GM19025 (cell line): ENCODE measurements around the gene EPOP.

Experiments used
- ATAC-seq: cut with Tn5 transposase; IDR thresholded peaks from one replicate; pipeline ENCODE4 v1.9.1; 2021; ENCODE audit warnings: mild to moderate bottlenecking, low read depth, moderate library complexity; ENCODE audit not compliant: unreplicated experiment

The EPOP gene

DNA sequence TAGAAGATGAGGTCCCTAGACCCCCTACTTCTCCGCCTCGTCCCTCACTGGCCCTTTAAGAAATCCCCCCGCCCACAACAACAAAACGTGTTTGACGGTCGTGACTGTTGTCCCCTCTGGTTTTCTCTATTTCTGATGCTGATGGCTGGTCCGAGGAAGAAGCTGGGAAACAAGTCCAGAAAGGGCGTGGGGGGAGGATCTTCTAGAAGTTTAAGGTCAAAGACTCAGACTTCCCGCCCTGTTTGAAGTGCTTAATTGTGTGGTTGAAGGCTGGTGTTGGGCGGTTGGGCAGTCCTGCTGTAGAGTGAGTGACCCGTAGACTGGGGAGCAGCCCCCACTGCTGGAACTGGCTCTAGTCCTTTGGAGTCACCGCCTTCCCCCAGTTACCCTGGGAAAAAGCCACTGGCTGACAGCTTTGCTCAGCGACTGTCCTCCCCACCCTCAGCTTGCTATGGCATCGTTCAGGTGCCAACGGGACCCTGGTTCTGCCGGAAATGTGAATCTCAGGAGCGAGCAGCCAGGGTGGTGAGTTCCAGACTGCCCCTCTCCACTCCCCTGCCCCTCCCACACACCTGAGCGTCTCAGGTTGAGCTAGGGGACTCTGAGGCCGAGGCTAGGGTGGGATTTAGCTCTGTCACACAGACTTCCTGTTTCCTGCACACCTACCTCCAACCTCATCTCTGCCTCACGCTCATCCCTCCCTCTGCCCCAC lies 31.9 kb upstream of the EPOP start:
- no peak for ATAC-seq

DNA sequence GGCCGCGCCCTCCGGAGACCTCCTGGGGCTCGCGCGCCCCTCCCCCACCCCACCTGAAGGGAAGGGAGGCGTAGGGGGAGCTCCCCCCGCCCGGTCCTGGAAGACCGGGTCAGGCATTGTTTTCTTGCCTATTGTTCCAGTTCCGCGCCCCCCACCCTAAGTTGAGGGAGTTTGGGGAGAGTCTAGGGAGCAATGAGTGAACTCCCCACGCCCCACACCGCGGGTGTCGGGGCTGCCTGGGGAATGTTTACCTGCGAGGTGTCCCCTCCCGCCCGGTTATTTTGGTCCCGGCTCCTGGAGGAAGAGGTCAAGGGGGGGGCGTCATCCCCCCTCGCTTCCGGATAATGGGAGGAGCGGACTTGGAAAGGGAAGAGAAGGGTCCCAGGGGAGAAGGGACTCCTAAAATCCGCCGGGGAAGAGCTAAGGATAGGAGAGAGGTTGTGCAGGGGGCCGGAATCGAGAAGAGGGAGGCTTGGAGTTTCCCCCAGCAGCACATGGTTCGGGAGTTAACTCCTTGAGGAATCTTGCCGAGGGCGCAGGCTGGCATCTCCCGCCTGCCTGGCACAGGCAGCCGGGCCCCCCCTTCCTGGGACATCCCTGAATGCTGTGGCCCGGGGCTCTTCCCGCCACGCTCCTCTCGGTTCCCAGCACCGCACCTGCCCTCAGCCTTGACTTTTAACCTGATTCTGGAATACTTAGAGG lies 31.2 kb upstream of the EPOP start:
- no peak for ATAC-seq

DNA sequence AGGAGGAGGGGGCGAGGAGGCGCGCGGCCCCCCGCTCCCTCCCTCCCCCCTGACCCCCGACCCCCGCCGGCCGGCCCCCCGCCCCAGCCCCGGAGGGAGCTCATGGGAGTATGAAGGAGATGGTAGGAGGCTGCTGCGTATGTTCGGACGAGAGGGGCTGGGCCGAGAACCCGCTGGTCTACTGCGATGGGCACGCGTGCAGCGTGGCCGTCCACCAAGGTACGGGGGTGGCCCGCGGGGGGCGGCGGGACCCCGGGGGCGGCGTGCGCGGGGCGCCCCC lies 30.7 kb upstream of the EPOP start:
- no peak for ATAC-seq

DNA sequence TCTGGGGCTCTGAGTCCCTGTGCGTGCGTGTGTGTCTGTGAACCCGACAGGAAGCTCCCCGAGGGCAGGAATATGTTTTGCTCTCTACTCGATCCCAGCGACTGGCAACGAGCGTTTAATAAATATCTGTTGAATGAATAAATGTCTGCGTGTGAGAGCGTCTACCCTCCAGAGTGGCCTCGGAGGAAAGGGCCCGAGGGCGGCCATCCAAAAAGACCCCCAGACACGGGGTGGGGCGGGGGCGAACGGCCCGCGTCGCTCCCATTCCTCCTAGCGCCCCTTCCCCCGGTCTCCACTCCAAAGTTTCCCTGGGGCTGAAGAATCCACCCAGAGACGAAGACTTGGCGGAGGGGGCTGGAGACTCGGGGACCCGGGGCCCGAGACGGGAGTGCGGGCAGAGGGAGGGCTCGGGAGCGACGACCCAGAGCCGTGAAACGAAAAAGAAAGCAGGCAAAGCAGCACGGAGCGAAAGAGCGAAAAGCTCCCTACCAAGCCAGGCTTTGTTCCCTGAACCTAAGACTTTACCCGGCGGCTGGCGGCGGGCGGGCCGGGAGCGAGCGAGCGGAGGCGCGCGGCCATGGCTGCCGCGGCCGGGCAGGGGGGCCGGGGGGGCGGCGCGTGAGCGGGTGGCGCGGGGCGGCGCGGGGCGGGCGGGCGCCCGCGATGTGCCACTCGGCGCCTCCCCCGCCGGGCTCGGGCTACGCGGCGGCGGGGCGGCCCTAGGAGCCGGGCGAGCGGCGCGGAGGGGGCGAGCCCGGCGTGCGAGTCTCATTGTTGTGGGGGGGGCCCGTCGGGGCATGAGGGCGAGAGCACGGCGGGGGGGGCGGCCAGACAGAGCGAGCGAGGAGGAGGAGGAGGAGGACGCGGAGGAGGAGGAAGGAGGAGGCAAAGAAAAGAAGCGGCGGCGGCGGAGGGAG lies 30.1 kb upstream of the EPOP start, which contains the start of gene MLLT6:
Gene MLLT6 (plus strand): TSS at position 668 of the 917 bp plus-strand sequence. CDS start 360 bp downstream, outside the sequence.
- ATAC-seq, result no peak

DNA sequence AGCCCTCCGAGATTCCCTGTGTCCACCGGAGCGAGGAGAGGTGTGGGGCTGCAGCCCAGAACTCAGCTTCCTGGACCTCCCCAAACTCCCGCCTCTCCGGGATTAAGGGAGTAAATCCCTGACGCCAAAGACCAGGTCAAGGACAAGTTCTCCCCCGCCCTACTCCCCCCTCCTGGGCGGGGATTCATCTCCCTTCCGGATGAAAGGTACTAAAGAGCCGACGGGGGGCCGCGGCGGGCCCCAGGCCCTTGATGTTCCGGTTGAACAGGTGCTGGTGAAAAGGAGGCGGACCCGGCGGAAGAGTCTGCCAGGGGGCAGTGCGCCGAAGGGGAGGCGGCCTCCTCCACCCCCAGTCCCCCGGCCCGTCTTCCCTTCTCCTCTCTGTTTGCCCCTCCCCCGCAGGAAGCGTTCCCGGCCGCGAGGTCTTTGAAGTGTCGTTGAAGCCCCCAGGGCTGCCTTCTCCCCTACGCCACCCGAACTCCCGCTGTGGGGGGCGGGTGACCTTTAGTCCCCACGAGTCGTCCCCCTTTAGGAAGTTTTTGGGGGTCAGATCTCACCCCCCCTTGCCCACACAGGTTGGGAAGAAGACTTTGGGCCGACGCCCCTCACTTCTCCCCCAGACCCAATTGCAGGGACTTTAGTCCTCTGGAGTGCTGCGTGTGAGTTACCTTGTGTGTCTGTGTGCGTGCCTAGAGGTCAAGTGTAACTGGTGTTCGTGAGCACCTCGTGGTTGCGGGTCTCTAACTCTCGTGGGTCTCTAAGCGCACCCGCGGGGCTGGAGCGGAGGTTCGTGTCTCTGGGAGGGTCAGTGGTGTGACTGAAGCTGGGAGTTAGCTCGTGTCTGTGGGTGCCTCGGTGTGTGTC lies 29.2 kb upstream of the EPOP start:
- no peak for ATAC-seq

DNA sequence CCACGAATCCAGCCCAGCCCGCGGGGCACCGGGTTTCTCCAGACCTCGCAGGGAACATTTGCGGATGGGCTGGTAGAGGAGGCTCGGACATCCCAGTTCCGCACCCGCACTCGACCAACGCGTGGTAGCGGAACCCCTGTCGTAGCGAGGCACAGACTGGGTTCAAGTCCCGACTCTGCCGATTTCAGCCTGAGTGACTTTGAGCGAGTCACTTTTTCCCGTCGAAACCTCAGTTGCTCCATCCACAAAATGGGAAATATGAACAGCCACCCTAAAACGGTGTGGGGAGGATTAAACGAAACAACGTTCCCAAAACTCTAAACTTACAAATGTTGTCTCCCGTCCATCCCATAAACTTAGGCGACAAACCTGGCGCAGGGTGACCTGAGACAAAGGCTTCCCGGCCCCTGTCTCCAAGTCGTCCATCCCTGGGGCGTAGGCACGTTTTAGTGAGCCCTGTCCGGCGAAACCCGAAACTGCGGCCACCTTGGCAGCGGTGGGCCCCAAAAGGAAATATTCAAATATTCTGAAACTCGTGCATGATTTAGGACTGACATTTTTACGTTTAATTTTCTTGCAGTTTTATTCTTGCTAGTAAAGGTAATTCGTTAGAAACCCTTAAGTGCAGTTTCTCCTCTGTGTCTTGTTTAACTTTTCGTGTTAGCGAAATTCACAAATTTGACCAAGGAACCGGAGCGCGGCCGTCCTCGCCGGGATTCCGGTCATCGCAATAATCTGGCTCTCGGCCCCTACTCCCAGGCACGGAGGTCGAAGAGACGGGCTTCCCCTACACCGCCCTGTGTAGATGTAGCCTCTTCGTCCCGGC lies 28.4 kb upstream of the EPOP start:
- no peak for ATAC-seq

DNA sequence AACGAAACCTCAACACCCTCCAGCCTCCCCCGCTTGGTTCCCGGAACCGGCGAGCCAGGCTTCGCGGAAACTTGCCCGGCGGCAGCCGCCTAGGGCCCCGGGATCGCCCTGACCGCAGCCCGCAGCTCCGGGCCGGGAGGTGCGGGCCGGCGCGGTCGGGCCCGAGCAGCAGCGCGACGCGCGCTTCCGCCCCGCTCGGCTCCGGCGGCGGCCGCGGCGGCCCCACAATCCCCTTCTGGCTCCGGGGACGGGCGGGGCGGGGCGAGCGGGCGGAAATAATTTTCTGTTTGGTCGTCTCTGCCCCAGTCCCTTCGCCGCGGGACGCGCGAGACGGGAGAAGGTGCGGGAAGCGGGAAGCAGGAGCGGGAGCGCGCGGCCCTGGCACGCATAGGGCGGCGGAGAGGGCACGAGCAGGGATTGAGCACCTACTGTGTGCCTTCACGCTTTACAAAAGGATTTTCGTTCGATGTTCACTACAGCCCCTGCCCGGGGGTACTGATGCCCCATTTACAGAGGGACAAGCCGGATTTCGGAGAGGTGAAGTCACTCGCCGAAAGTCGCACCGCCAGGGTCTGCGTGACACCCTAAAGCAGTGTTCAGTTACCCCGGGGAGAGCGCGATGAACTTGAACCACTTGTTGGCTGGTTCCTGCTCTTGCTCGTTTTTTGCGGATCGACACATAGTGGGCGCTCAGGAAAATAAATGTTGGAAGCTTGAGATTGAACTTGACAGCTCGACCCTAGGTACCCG lies 27.6 kb upstream of the EPOP start:
- ATAC-seq, result peak; percentile 29

DNA sequence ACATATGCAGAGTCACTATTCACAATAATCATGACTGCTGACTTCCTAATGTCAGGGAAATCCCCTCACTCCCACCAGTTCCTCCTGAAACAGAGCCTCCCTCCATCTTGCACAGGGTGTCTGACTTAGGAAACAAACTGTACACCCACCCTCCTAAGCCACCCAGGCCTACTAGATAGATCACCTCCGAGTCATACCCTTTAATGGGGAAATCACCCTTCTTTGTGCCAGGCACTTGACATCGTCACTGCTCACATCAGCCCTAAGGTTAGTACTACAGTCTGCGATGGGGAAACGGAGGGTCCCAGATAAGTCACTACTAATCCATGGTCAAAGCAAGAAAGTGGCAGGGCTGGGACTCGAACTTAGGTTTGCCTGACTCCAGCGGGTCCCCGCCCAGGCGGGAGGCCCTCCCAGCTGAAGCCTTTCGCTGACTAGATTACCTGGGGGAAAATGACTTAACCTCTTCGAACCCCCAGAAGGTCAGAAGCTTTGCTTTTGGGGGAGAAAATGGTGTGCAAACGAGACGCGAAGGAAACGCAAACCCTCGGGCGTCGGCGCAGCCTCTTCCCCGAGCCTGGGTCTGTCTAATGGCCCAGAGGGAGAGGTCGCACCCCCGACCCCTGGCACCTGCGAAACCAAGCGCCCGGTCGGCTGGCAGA lies 26.9 kb upstream of the EPOP start:
- ATAC-seq, result peak; percentile 24

DNA sequence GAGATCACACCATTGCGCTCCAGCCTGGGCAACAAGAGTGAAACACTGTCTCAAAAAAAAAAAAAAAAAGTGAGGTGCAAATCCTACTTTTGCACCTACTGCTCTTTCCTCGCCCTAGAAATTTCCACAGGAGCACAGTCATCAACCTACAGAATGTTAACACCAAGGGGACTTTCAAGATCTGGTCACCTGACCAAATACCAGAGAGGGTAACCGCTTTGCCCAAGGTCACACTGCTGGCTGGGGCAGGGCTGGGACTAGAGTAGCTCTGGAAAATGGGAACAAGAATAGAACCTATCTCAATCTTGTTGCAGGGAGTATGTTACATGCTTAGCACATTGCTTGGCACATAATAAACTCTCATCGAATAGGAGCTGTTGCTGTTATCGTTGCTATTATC lies 24.0 kb upstream of the EPOP start:
- ATAC-seq, result no peak

DNA sequence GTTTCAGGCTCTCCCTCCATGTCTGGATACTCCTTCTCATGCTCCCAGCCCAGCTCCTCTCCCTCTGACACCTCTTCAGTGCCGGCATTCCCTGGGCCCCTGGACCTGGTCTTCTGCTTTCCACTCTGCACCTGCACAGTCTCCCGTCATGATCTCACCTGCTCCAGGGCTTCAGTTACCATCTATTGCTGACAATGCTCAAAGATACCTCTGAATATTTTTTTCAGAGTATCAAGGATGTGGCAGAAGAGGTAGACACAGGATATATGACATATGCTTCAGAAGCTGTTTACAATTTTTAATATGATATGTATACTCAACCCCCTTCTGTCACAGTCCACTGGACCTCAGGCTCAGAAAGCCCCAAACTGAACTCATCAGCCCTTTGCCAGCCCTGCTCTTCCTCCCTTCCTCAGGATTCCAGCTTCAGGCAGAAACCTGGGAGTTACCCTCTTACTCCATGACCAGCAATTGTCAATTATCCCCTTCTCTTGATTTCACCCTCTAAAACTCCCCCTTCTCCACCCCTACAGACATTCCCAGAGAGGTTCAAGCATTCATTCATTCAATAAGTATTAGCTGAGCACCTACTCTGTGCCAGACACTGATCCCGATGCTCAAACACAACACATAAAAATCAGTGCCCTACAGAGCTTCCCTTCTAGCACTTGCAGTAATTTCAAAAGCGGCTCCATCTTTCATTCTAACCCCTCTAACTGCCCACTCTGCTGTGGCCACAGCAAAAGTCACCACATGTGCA lies 22.5 kb upstream of the EPOP start:
- no peak for ATAC-seq

DNA sequence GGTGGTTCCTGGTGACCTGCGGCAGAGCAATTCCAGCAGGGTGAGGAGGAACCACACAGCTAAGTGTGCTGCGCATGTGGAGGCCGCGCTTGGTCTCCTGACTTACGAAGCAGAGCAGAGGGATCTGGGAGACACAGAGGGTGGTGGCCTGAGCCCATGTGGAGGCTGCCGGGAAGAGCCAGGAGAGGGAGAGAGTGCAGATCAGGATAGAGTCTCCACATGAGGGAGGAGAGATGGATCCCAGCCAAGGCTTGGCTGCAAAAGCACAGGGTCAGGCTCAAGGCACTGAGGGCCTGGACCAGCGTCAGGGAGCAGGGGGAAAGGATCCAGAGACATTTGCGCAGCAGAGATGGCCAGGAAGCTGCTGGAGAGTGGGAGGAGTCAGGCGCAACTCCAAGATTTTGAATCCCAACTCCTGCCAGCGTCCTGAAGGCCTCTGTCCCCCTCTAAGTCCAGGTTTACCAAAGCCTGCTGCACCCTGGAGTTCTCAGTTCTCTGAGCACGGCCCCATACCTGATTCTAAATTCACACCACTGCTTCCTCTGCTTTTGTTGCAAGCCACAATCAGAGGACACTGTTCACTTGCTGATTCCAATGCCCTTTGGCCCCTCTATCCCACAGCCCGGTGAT lies 19.1 kb upstream of the EPOP start:
- ATAC-seq, result no peak

DNA sequence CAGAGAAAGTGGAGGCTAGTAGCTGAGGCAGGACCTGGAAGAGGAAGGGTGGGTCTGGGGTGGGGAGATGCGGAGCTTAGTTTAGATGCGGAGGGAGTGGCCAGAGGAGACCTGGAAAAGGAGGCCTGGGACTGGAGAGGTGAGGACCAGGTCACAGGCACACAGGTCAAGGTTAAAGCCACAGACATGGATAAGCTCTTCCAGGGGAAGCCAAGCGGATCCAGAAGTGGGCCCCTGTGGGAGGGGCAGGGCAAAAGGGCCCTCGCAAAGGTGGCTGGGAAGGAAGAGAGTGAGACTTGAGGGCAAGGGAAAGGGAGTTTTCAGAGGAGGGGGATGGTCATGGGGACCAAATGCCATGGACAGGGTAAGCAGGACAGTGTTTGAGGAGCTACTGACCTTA lies 16.4 kb upstream of the EPOP start:
- no peak for ATAC-seq

DNA sequence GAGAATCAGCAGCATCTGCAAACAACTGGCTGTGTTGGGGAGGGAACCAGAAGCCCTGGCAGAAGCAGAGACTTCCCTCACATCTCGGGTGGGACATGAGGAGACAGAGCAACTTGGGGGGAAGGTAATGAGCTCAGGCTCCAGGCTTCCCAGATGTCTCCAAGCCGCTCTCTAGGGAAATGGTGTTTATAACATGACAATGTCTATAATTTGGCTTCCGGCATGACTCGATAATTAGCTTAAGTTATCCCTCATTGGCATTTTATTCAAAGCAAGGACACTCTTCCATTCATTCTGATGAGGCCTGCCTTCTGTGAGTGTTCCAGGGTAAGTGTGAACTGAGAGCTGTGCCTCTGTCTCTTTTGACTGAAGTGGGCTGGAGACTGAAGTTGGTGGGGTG lies 15.6 kb upstream of the EPOP start:
- ATAC-seq, result no peak

DNA sequence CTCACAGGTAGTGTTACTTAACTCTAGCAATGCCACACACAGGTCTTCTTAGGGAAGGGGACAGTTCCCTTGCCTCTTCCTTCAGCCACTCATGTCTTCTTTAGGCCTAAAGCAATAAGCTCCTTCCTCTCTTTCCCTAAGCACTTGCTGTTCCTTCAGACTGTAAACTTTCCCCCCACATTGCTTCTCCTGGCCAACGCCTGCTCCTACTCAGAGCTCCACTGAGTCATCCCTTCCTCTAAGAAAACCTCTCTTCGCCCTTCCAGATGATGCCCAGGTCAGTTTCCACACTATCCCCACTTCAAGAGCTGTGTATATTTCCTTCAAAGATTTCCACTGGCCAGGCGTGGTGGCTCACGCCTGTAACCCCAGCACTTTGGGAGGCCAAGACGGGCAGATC lies 12.5 kb upstream of the EPOP start:
- no peak for ATAC-seq

DNA sequence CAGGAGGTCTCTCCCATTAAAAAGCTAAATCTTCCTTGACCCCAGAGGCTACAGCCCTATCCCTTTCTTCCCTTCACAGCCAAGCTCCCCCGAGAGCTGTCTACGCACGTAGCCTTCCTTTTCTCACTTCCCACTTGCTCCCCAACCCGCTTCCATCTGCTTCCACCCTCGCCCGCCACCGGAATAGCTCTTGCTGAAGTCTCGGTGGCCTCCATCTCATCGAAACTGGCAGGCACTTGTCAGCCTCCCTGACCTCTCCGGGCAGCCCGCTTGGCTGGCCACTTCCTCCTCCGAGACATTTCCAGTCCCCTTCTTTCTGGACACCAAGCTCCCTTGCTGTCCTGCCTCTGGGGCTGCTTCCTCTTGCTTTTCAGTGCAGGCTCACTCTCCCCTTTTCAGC lies 10.7 kb upstream of the EPOP start:
- no peak for ATAC-seq

DNA sequence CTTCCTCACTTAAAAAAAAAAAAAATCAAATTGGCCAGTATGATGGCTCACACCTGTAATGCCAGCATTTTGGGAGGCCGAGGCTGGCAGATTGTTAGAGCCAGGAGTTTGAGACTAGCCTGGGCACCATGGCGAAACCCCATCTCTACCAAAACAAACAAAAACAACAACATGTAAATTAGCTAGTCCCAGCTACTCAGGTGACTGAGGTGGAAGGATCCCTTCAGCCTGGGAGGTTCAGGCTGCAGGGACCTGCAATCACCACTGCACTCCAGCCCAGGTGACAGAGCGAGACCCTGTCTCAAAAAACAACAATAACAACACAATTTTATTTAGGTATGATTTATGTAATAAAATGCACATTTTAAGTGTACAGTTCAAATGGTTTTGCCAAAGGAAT lies 6.3 kb upstream of the EPOP start:
- ATAC-seq, result no peak

DNA sequence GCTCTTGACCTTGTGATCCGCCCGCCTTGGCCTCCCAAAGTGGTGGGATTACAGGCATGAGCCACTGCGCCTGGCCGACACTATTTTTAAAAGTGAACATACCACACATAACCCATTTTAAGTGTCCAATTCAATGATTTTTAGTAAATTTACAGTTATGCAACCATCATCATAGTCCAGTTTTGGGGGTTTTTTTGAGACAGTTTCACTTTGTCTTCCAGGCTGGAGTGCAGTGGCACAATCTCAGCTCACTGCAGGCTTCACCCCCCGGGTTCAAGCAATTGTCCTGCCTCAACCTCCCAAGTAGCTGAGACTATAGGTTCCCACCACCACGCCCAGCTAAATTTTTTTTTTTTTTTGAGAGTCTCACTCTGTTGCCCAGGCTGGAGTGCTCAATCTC lies 3.1 kb upstream of the EPOP start:
- ATAC-seq, result no peak
